Left ventricle myocardium inferior (tissue), 1 donor: ENCODE measurements around the gene CGRRF1. TPM values are rescaled to one million over a fixed set of nuclear protein-coding genes. Genes with fewer than 3 reads are reported as not detected.

Experiments
- DNase-seq: peaks from one replicate; pipeline ENCODE4 v3.0.0-alpha.2; 2020
- H3K27ac ChIP-seq: fragments of 200-600 bp; replicated peaks from 2 replicates; pipeline ENCODE4 v1.8.0; 2021
- H3K27me3 ChIP-seq: fragments of 200-600 bp; 2 replicates; pipeline ENCODE4 v1.8.0; 2021; ENCODE audit warnings: low read depth
- H3K36me3 ChIP-seq: fragments of 200-600 bp; 2 replicates; pipeline ENCODE4 v1.8.0; 2021
- H3K4me1 ChIP-seq: fragments of 200-600 bp; 2 replicates; pipeline ENCODE4 v1.8.0; 2021
- H3K4me3 ChIP-seq: fragments of 200-600 bp; 2 replicates; pipeline ENCODE4 v1.8.0; 2021; ENCODE audit warnings: mild to moderate bottlenecking, moderate library complexity
- H3K9me3 ChIP-seq: fragments of 200-600 bp; replicated peaks from 2 replicates; pipeline ENCODE4 v1.8.0; 2021
- CTCF ChIP-seq: fragments of 200-600 bp; IDR thresholded peaks from 2 replicates; pipeline ENCODE4 v1.8.0; 2021; ENCODE audit warnings: antibody characterized with exemption, mild to moderate bottlenecking, borderline replicate concordance
- intact Hi-C: fragments of 100-400 bp; cut with micrococcal nuclease; formaldehyde crosslinking; loops from one replicate; pipeline ENCODE4 v1.11.0; 2022
- total RNA-seq: library from RNA; stranded (reverse); fragmentation: NEBNext Ultra II Directional; extraction: Animal tissue kit (Norgen Biotek cat#: 25700); gene quantifications from one replicate; pipeline ENCODE4 v1.2.1, GENCODE V29; 2021
- donor health status: DM: no; HTN: yes; CAD: no; lungs with severe emphysema.

CGRRF1 gene
- total RNA-seq, 1 donor from 2014 or later, result 21.3 TPM

GRCh38 chr14:54515670-54516069, 6.0 kb downstream of the CGRRF1 start:
- Histone ChIP-seq H3K27ac (no peak overlapping the region), H3K4me1 (peaks cover 31% of the 10 kb centered on the region), H3K9me3 (peaks cover 16% of the 10 kb centered on the region), H3K4me3 (no peak overlapping the region), H3K36me3 (peaks cover 23% of the 10 kb centered on the region), H3K27me3 (no peaks in the 10 kb centered on the region)
- DNase-seq, result no peak
- no peak for TF ChIP-seq CTCF
- intact Hi-C loops, result no loop called here

GRCh38 chr14:54516709-54517108, 7.0 kb downstream of the CGRRF1 start:
- no peak for DNase-seq
- peaks cover 16% of the 10 kb centered on the region for H3K9me3 ChIP-seq
- H3K27ac ChIP-seq, result no peak overlapping the region
- H3K4me3 ChIP-seq, result no peak overlapping the region
- no peak for TF ChIP-seq CTCF
- H3K36me3 ChIP-seq, result peaks cover 23% of the 10 kb centered on the region
- H3K27me3 ChIP-seq, result no peaks in the 10 kb centered on the region
- peaks cover 21% of the 10 kb centered on the region for H3K4me1 ChIP-seq
- intact Hi-C loops, result no loop called here

GRCh38 chr14:54524410-54524809, 14.7 kb downstream of the CGRRF1 start:
- H3K27ac ChIP-seq, result no peak overlapping the region
- TF ChIP-seq CTCF, result no peak
- no peaks in the 10 kb centered on the region for H3K27me3 ChIP-seq
- H3K9me3 ChIP-seq, result no peaks in the 10 kb centered on the region
- no peak overlapping the region for H3K4me3 ChIP-seq
- DNase-seq, result no peak
- H3K4me1 ChIP-seq, result peaks cover 8% of the 10 kb centered on the region
- intact Hi-C loops, result no loop called here
- peaks cover 40% of the 10 kb centered on the region for H3K36me3 ChIP-seq

- Histone ChIP-seq H3K27me3 (no peaks in the 10 kb centered on the region), H3K36me3 (peaks cover 42% of the 10 kb centered on the region), H3K9me3 (no peaks in the 10 kb centered on the region), H3K4me3 (no peak overlapping the region), H3K27ac (no peak overlapping the region), H3K4me1 (peaks cover 9% of the 10 kb centered on the region)
- DNase-seq, result no peak
- TF ChIP-seq CTCF, result no peak
- intact Hi-C loops, result no loop called here
Measured at GRCh38 chr14:54528973-54529372, 19.3 kb downstream of the CGRRF1 start.

- Histone ChIP-seq H3K27me3 (no peaks in the 10 kb centered on the region), H3K27ac (no peak overlapping the region), H3K4me1 (peaks cover 9% of the 10 kb centered on the region), H3K36me3 (peaks cover 34% of the 10 kb centered on the region), H3K4me3 (no peak overlapping the region), H3K9me3 (no peaks in the 10 kb centered on the region)
- intact Hi-C loops, result no loop called here
- TF ChIP-seq CTCF, result no peak
- no peak for DNase-seq
Measured at GRCh38 chr14:54529811-54530210, 20.1 kb downstream of the CGRRF1 start.
